K562 (cell line): Measurements from ENCODE around the gene RAB31. TPM values are rescaled to one million over a fixed set of nuclear protein-coding genes. Genes with fewer than 3 reads are reported as not detected.

Experiments
- HNRNPH1 ChIP-seq: fragments of 200-400 bp; formaldehyde crosslinking; optimal IDR thresholded peaks from 2 replicates; pipeline ENCODE3; 2017; ENCODE audit warnings: low read depth, mild to moderate bottlenecking, low read length, moderate library complexity
- KDM5B ChIP-seq: fragments of 200-600 bp; sonication (generic); IDR thresholded peaks from 2 replicates; pipeline ENCODE4 v1.6.1; 2012; ENCODE audit warnings: low read depth, mild to moderate bottlenecking, moderate library complexity, low read length, control low read depth, inconsistent platforms; ENCODE audit not compliant: insufficient replicate concordance
- MGA ChIP-seq: fragments of 450-650 bp; IDR thresholded peaks from 2 replicates; pipeline ENCODE4 v1.6.1; 2016; ENCODE audit warnings: mild to moderate bottlenecking, moderate library complexity
- NCOA1 ChIP-seq: fragments of 450-650 bp; IDR thresholded peaks from 2 replicates; pipeline ENCODE4 v1.6.1; 2016; ENCODE audit warnings: low read depth
- NFIC ChIP-seq: fragments of 450-650 bp; IDR thresholded peaks from 2 replicates; pipeline ENCODE4 v1.6.1; 2017; ENCODE audit warnings: mild to moderate bottlenecking, inconsistent platforms
- PTRF ChIP-seq: fragments of 450-650 bp; IDR thresholded peaks from 2 replicates; pipeline ENCODE4 v1.6.1; 2016; ENCODE audit warnings: mild to moderate bottlenecking, missing genetic modification characterization, missing compliant biosample characterization
- TBP ChIP-seq: optimal IDR thresholded peaks from 2 replicates; pipeline ENCODE3; 2011; ENCODE audit warnings: low read depth, low read length, improper control_type of control experiment
- ZFP1 ChIP-seq: fragments of 450-650 bp; formaldehyde crosslinking; IDR thresholded peaks from 2 replicates; pipeline ENCODE4 v1.4.0; 2020; ENCODE audit warnings: mild to moderate bottlenecking, mixed read lengths
- ZNF655 ChIP-seq: fragments of 250-450 bp; sonication (Bioruptor Pico); IDR thresholded peaks from 2 replicates; pipeline ENCODE4 v1.5.0; 2021
- ZNF707 ChIP-seq: fragments of 250-450 bp; sonication (Bioruptor Pico); conservative IDR thresholded peaks from 2 replicates; pipeline ENCODE4 v1.8.0; 2022; ENCODE audit warnings: inconsistent platforms, mild to moderate bottlenecking, moderate library complexity
- polyA plus RNA-seq, 8 experiments: library from polyadenylated mRNA; depleted of rRNA in 4 of 8; stranded (reverse) in 5 of 8; unstranded in 3 of 8; fragments of >200 nt; fragmentation: Nextera tagmentation in 2 of 8; fragmentation: Illumina TruSeq in 1 of 8; extraction: Ambion mirVana in 2 of 8; extraction: Trizol in 1 of 8; gene quantifications; 2 replicates each; pipeline versions ENCODE4 v1.2.1 to v1.2.3, GENCODE V29; 2011 to 2014; ENCODE audit warnings: inconsistent platforms in 1 of 8, missing spikeins in 1 of 8
- total RNA-seq, 7 experiments: library from RNA; depleted of rRNA in 6 of 7; stranded (reverse); fragments of >200 nt in 6 of 7; fragmentation: Illumina TruSeq in 2 of 7; extraction: Trizol in 2 of 7; gene quantifications; 2 replicates each; pipeline versions ENCODE4 v1.2.1 to v1.2.3, GENCODE V29; 2011 to 2021; ENCODE audit warnings: low replicate concordance in 1 of 7

The RAB31 gene
- total and polyA plus RNA-seq, 9 of the 15 experiments (the other 6 are each of a cell fraction or from before 2014, with no cell fraction given) = 20.7 to 70.4 (median 41.3) TPM

GRCh38 chr18:9826685-9827084 lies 118.6 kb downstream of the RAB31 start (continued):
- TF ChIP-seq MGA = no peak
- no peak for TF ChIP-seq KDM5B
- 0 out of 2 replicates have a peak, but pooled peaks have one; percentile 36 for TF ChIP-seq ZNF707
- no peak for TF ChIP-seq NCOA1
- 0 out of 2 replicates have a peak, but pooled peaks have one; percentile 15 for TF ChIP-seq ZFP1 (CRISPR knock-in tag)
- no peak for TF ChIP-seq TBP
- TF ChIP-seq ZNF655 (CRISPR knock-in tag) = no peak
- TF ChIP-seq PTRF = 0 out of 2 replicates have a peak, but pooled peaks have one; percentile 43
- TF ChIP-seq NFIC = no peak
- no peak for TF ChIP-seq HNRNPH1
